Fibroblast of skin of left biceps (primary cell): ENCODE measurements around the gene MLLT3.

Experiments
- DNase-seq, 2 experiments: peaks; one replicate each; pipeline ENCODE4 v3.0.0-alpha.2; 2013; ENCODE audit warnings: low read depth in 2 of 2

MLLT3 gene

GRCh38 chr9:20557890-20558565 is 64.3 kb downstream of the MLLT3 start:
- no peak for DNase-seq

DNA sequence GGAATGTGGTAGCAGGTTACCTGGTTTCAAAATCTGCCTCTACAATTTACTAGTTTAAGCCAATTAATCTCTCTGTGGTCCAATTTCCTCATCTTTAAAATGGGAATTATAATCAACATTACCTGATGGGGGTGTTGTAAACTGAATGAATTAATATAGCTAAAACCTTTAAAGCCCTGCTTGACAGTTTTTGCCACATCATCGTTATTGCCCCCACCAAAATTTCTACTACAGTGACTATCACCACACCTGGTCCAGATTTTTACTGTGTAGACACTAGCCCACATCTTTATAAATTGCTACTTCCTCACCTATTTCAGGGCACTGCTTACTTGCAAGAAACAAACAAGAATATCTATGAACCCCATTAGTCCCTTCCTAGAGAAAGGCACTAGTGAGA is 65.0 kb downstream of the MLLT3 start:
- DNase-seq, result no peak

- no peak for DNase-seq
Measured at GRCh38 chr9:20553558-20554149, 68.6 kb downstream of the MLLT3 start.

- no peak for DNase-seq
Measured at GRCh38 chr9:20552874-20553557, 69.3 kb downstream of the MLLT3 start.

DNA sequence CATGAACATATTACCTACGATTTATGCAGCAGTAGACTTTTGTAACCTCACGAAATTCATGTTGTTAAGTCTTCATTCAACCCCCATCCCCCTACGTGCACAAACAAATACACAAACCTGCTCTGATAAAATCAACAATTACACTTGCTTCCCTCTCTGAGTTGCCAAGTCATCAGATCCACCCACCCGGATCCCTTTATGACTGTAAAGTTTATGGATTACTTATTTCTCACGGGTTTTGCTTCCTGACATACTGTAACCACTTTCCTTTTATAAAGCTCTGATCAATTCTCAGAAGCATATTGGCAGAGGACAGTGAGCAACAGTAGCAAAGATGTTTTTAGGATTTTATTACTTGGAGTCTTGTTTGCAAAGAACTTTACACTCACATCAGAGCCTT is 70.5 kb downstream of the MLLT3 start:
- no peak for DNase-seq

GRCh38 chr9:20551236-20551635 is 71.1 kb downstream of the MLLT3 start:
- DNase-seq, result no peak

DNA sequence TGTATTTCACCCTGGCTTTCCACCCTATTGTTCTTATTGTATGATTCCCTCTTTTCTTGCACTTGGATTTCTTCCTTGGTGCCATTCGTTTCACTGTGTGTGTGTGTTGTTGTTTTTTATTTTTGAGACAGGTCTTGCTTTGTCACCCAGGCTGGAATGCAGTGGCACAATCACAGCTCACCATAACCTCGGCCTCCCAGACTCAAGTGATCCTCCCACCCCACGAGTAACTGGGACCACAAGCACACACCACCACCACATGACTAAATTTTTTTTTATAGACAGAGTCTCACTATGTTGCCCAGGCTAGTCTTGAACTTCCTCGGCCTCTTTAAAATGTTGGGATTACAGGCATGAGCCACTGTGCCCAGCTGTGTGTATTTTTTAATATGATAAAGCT is 72.0 kb downstream of the MLLT3 start:
- no peak for DNase-seq

DNA sequence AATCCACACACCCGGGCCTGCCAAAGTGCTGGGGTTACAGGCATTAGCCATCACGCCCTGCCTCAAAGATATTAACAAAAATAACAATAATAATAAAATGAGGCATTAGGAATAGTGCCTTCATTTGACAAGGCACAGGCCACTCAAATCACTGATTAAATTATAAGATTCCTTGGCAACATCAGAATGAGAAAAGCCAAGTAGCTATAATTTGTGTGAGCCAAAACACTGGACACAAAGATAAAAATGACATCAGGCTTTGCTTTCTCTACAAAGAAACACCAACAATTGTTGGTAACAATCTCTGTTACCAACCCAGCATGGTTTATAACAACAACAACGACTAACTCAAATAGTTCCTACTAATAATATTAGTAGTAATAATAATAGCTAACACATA is 73.2 kb downstream of the MLLT3 start:
- DNase-seq, result no peak

GRCh38 chr9:20545023-20545622 is 77.2 kb downstream of the MLLT3 start:
- DNase-seq, result no peak

DNA sequence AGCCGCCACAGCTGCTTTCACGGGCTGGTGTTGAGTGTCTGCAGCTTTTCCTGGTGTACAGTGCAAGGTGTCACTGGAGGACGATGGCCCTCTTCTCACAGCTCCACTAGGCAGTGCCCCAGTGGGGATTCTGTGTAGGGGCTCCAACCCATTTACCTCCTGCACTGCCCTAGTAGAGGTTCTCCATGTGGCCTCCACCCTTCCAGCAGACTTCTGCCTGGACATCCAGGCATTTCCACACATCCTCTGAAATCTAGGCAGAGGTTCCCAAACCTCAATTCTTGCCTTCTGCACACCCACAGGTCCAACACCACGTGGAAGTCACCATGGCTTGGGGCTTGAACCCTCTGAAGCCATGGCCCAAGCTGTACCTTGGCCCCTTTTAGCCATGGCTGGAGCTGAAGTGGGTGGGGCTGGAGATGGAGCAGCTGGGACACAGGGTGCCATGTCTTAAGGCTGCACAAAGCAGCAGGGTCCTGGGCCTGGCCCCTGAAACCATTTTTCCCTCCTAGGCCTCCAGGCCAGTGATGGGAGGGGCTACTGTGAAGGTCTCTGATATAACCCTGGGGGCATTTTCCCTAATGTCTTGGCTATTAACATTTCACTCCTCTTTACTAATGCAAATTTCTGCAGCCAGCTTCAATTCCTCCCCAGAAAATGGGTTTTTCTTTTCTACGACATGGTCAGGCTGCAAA is 82.0 kb downstream of the MLLT3 start:
- no peak for DNase-seq

DNA sequence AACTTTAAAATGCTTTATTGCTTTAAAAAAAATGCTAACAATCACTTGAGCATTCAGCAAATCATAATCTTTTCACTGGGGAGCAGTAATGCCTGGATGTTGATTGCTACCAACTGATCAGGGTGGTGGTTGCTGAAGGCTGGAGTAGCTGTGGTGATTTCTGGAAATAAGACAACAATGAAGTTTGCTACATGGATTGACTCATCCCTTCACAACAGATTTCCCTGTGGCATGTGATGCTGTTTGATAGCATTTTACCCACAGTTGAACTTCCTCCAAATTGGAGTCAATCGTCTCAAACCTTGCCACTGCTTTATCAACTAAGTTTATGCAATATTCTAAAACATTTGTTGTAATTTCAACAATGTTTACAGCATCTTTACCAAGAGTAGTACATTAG is 83.3 kb downstream of the MLLT3 start:
- DNase-seq, result no peak

DNA sequence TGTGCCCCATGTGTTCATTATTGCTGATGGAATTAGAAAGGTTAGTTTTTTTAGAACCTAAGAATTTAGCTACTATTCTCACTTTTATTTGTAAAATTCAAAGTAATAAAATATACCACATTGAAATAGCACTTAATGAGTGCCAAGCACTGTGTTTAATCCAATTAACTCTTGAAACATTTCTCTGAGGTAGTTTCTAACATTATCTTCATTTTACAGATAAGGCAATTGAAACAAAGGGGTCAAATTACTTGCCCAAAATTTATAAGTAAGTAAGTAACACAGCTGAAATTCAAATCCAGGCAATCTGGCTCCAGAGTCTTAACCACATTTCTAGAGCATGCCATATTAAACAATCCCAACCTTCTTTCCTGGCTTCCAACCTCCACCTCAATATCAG is 84.2 kb downstream of the MLLT3 start:
- DNase-seq, result no peak

GRCh38 chr9:20537294-20537693 is 85.0 kb downstream of the MLLT3 start:
- DNase-seq, result no peak

DNA sequence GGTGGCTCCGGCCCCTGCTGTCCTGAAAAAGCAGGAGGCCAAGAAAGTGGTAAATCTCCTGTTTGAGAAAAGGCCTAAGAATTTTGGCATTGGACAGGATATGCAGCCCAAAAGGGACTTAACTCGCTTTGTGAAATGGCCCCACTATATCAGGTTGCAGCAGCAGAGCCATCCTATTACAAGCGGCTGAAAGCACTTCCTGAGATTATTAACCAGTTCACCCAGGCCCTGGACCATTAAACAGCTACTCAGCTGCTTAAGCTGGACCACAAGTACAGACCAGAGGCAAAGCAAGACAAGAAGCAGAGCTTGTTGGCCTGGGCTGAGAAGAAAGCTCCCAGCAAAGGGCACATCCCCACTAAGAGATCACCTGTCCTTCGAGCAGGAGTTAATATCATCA is 89.7 kb downstream of the MLLT3 start:
- DNase-seq, result no peak

DNA sequence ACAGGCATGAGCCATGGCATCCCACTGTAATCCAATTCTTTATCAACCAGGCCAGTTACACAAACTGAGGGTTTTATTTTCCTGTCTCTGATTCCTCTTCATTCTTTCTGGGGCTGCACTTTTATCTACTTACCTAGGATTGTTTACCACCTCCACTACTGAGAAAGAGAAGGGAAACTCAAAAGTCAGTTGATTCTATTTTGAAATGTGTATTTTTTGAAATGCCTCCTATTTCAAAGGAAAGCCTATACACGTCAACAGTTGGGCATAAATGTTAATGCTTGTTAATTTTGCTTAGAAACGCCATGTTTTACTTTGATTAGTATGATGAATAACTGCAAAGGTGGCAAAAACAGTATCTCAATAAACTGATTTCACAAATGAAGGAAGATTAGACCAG is 92.5 kb downstream of the MLLT3 start:
- no peak for DNase-seq

DNA sequence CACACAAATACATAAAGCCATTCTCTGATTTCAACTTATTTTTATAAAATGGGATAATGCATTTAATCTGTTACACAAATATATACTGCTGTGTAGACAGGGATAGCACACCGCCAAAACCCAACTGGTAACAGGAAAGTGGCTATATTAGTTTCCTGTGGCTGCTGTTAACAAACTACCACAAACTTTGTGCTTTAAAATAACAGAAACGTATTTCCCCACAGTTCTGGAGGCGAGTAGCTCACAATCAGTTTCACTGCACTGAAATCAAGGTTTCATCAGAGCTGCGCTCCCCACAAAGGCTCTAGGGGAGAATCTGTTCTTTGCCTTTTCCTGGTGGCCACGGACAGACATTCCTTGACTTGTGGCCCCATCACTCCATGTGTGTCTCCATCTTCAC is 94.0 kb downstream of the MLLT3 start:
- no peak for DNase-seq

- peak; percentile 32 to 42 for DNase-seq
Measured at GRCh38 chr9:20526500-20527319, 95.6 kb downstream of the MLLT3 start.

DNA sequence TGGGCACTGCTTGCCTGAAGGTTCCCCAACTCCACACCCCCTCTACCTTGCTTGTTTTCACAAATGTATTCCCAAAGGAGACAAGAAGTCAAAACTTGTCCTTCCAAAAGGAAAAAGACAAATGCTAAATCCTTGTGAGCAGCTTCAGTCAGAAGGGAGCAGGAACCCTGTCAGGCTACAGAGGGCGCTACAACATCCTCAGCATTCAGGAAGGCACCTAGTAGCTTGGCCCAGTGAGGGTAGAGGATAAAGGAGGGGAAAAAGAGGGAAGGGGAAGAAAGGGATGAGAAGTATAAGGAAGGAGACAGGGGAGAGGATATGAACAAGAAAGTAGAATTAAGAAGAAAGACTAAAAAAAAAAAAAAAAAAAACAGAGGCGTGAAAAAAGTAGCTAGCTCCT is 97.5 kb downstream of the MLLT3 start:
- DNase-seq, result no peak

- no peak for DNase-seq
Measured at GRCh38 chr9:20518737-20519136, 103.6 kb downstream of the MLLT3 start.

- no peak for DNase-seq
Measured at GRCh38 chr9:20513126-20513913, 109.0 kb downstream of the MLLT3 start.

DNA sequence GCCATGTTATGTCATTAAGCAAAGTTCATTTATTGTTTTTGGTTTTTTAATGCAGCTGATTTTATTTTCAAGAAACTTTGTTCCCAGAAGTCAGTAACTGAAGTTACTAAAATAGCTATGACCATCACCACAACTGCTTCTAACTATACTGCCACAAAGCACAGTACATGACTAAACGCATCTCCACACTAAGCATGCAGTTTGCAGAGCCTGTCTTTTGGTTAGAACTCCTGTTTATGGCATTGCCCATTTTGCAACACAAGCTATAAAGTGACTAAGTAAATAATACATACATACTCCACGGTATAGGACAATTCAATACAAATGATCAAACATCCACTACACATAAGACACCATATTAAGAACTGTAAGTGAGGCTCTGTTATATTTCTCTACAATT is 109.7 kb downstream of the MLLT3 start:
- DNase-seq, result no peak
